BLaER1 treated with 17β-estradiol and CSF1 and Interleukin-3, amounts not matched to agents 10 nM and 100 nM (cell line): Measurements from ENCODE around the gene S100A8.
A peak's percentile ranks its signal among the peaks of the same experiment; 100 is the strongest.

Experiments used
- H3K27ac ChIP-seq, 11 experiments: shearing (Covaris generic); formaldehyde crosslinking; 2 replicates each; pipeline ENCODE4 v1.8.1; 2022
- H3K27me3 ChIP-seq, 11 experiments: shearing (Covaris generic); formaldehyde crosslinking; 2 replicates each; pipeline ENCODE4 v1.8.1; 2022
- H3K36me3 ChIP-seq, 11 experiments: shearing (Covaris generic); formaldehyde crosslinking; 2 replicates each; pipeline ENCODE4 v1.8.1; 2022
- H3K4me1 ChIP-seq, 10 experiments: shearing (Covaris generic); formaldehyde crosslinking; 2 replicates each; pipeline ENCODE4 v1.8.1; 2022
- H3K4me2 ChIP-seq, 11 experiments: shearing (Covaris generic); formaldehyde crosslinking; 2 replicates each; pipeline ENCODE4 v1.8.1; 2022
- H3K4me3 ChIP-seq, 10 experiments: shearing (Covaris generic); formaldehyde crosslinking; 2 replicates each; pipeline ENCODE4 v1.8.1; 2022
- H3K9ac ChIP-seq, 11 experiments: shearing (Covaris generic); formaldehyde crosslinking; 2 replicates each; pipeline ENCODE4 v1.8.1; 2022
- H3K9me3 ChIP-seq, 11 experiments: shearing (Covaris generic); formaldehyde crosslinking; replicated peaks in 1 of 11; 2 replicates each; pipeline ENCODE4 v1.8.1; 2022
- H4K20me1 ChIP-seq, 11 experiments: shearing (Covaris generic); formaldehyde crosslinking; 2 replicates each; pipeline ENCODE4 v1.8.1; 2022
- Cebpa-rat ChIP-seq, 11 experiments: shearing (Covaris generic); IDR thresholded peaks; 2 replicates each; pipeline ENCODE4 v1.8.1; 2022

Gene S100A8

GRCh38 chr1:153340356-153340755 lies 50.5 kb downstream of the S100A8 start:
- peak overlapping the region in 3 of 11 experiments; percentile 4 to 48 (median 8); a peak in 2 of 22 replicates for H3K27ac ChIP-seq
- peak overlapping the region; percentile 59 to 90 (median 82) for H3K4me2 ChIP-seq
- no peak for TF ChIP-seq Cebpa-rat (IDR thresholded peaks at IDR 0.05)
- peaks cover 0 to 4% (median 0%) of the 10 kb centered on the region in 11 experiments; a peak in 2 of 22 replicates for H4K20me1 ChIP-seq
- H3K9me3 ChIP-seq, result peaks cover 0 to 25% (median 14%) of the 10 kb centered on the region in 11 experiments; a peak in 9 of 22 replicates
- no peak overlapping the region for H3K9ac ChIP-seq
- H3K36me3 ChIP-seq, result no peaks in the 10 kb centered on the region
- H3K27me3 ChIP-seq, result no peaks in the 10 kb centered on the region; a peak in 1 of 22 replicates
- H3K4me3 ChIP-seq, result peak overlapping the region in 1 of 10 experiments; percentile 8; a peak in 1 of 20 replicates
- H3K4me1 ChIP-seq, result peaks cover 62 to 80% (median 66%) of the 10 kb centered on the region in 10 experiments
